Psoas muscle (tissue), 8 donors: ENCODE results near the gene THBS4. TPM values are rescaled to one million over a fixed set of nuclear protein-coding genes. Genes with fewer than 3 reads are reported as not detected.

ENCODE experiments used
- ATAC-seq, 4 donors: fragments of 200-7000 bp; cut with Tn5 transposase; one replicate each; pipeline ENCODE4 v1.9.1; 2020; ENCODE audit warnings: moderate library complexity in 3 of 4, mild to moderate bottlenecking in 2 of 4
- DNase-seq, 2 donors: peaks; one replicate each; pipeline ENCODE4 v3.0.0-alpha.2; 2020
- H3K27ac ChIP-seq: fragments of 200-600 bp; one replicate; pipeline ENCODE4 v1.8.0; 2022
- H3K27me3 ChIP-seq, 3 donors: fragments of 200-600 bp in 1 of 3; one replicate each; pipeline versions ENCODE4 v1.6.1 to v1.8.0; 2013 to 2022; ENCODE audit warnings: low read length in 2 of 3, mild to moderate bottlenecking in 2 of 3, moderate library complexity in 1 of 3; ENCODE audit not compliant: insufficient read depth in 3 of 3
- H3K36me3 ChIP-seq, 2 donors: fragments of 200-600 bp in 1 of 2; one replicate each; pipeline versions ENCODE4 v1.6.1 to v1.8.0; 2013 to 2022; ENCODE audit warnings: low read depth in 1 of 2, mild to moderate bottlenecking in 1 of 2, moderate library complexity in 1 of 2; ENCODE audit not compliant: insufficient read depth in 1 of 2
- H3K4me1 ChIP-seq: fragments of 200-600 bp; one replicate; pipeline ENCODE4 v1.8.0; 2022
- H3K4me3 ChIP-seq: fragments of 200-600 bp; one replicate; pipeline ENCODE4 v1.8.0; 2022; ENCODE audit warnings: mild to moderate bottlenecking
- H3K9me3 ChIP-seq: fragments of 200-600 bp; one replicate; pipeline ENCODE4 v1.8.0; 2022
- WGBS, 3 donors: extraction: QIAGEN DNeasy Blood & Tissue Kit; methylation state at CpG; one replicate each; pipeline versions ENCODE4 v1.1.6 to v1.1.7; 2013; 5-methylcytosine and 5-hydroxymethylcytosine counted together
- intact Hi-C, 2 donors: fragments of 100-400 bp; cut with DNase I; formaldehyde crosslinking; loops; one replicate each; pipeline versions ENCODE4 v1.11.0 to v1.14.2; 2022
- polyA plus RNA-seq, 3 donors: library from polyadenylated mRNA; stranded (reverse); fragments of 200-250 nt; gene quantifications; one replicate each; pipeline ENCODE4 v1.2.3, GENCODE V29; 2013
- total RNA-seq, 4 donors: library from RNA; stranded (reverse); fragmentation: NEBNext Ultra II Directional in 2 of 4; extraction: Animal tissue kit (Norgen Biotek cat#: 25700) in 2 of 4; gene quantifications; one replicate each; pipeline versions ENCODE4 v1.2.1 to v1.2.4, GENCODE V29; 2021 to 2023
- TF ChIP-seq, protein P1 (sequence below): fragments of 200-600 bp; IDR thresholded peaks from one replicate; pipeline ENCODE4 v1.8.0; 2022; ENCODE audit warnings: antibody characterized with exemption
- donor health status: healthy with polysubstance abuse.
- donor health status: DM: no; HTN: no; CAD: no; lungs with moderate emphysema.
- donor health status: Bipolar disorder and iron deficiency.
- donor health status: healthy.
- donor health status: DM: yes; HTN: yes; CAD: no.
- donor health status: DM: no; HTN: no; CAD: no.
- donor health status: DM: no; HTN: no; CAD: no.
- donor health status: DM: yes; HTN: yes; CAD: no.

The THBS4 gene
- total and polyA plus RNA-seq, 7 donors: 18.6 to 252 (median 49.0) TPM

DNA sequence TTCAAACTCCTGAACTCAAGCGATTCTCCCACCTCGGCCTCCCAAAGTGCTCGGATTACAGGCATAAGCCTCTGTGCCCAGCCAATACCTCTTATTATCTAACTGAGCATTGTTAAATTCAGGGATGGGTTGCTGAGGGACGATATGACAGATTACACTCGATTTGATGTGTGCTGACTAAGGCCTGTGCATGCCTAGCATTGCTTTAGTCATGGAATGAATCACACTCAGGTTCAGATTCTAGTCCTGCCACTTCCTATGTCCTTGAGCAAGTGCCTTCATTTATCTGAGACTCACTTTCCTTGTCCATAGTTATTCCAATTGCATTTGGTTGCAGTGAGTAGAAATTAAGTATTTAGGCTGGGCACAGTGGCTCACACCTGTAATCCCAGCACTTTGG lies 19.5 kb downstream of the THBS4 start:
- intact Hi-C loops: no loop called here
- TF ChIP-seq, protein P1, sequence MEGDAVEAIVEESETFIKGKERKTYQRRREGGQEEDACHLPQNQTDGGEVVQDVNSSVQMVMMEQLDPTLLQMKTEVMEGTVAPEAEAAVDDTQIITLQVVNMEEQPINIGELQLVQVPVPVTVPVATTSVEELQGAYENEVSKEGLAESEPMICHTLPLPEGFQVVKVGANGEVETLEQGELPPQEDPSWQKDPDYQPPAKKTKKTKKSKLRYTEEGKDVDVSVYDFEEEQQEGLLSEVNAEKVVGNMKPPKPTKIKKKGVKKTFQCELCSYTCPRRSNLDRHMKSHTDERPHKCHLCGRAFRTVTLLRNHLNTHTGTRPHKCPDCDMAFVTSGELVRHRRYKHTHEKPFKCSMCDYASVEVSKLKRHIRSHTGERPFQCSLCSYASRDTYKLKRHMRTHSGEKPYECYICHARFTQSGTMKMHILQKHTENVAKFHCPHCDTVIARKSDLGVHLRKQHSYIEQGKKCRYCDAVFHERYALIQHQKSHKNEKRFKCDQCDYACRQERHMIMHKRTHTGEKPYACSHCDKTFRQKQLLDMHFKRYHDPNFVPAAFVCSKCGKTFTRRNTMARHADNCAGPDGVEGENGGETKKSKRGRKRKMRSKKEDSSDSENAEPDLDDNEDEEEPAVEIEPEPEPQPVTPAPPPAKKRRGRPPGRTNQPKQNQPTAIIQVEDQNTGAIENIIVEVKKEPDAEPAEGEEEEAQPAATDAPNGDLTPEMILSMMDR: no peak
- Histone ChIP-seq H3K27me3 (no peaks in the 10 kb centered on the region), H3K36me3 (no peaks in the 10 kb centered on the region), H3K4me1 (no peaks in the 10 kb centered on the region), H3K27ac (no peak overlapping the region), H3K9me3 (no peaks in the 10 kb centered on the region), H3K4me3 (no peak overlapping the region)
- ATAC-seq (no peak), DNase-seq (no peak)
- WGBS, 3 donors: 86 to 92% (median 90%) methylated on average over 5 of the region's 5 CpGs

GRCh38 chr5:80055491-80056170 lies 20.5 kb downstream of the THBS4 start:
- no peaks in the 10 kb centered on the region for H3K4me1 ChIP-seq
- ATAC-seq: no peak
- intact Hi-C loops: no loop called here
- no peak overlapping the region for H3K4me3 ChIP-seq
- no peak overlapping the region for H3K27ac ChIP-seq
- H3K27me3 ChIP-seq: no peaks in the 10 kb centered on the region
- DNase-seq: no peak
- no peaks in the 10 kb centered on the region for H3K36me3 ChIP-seq
- 67 to 71% (median 70%) methylated on average over 11 of the region's 11 CpGs for WGBS, 3 donors
- TF ChIP-seq, protein P1: no peak
- no peaks in the 10 kb centered on the region for H3K9me3 ChIP-seq

DNA sequence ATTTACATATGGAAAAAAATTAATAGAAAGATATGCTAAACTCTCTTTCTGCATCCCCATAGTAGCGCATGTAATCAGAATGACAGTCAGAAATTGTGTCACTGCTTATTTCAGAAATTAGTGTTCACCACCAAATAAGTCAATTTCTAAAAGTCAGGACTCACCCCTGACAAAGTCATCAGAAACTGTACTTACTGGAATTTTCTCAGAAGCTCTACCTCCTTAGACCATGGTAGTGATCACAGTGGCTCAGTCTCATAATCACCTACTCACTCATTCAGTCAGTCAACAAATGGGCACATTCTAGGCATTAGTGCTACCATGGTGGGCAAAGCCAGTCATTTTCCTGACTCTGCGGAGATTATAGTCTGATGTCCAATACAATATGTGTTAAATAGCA lies 22.0 kb downstream of the THBS4 start:
- ATAC-seq: no peak
- Histone ChIP-seq H3K4me3 (no peak overlapping the region), H3K4me1 (no peaks in the 10 kb centered on the region), H3K27ac (no peak overlapping the region), H3K36me3 (no peaks in the 10 kb centered on the region), H3K27me3 (no peaks in the 10 kb centered on the region), H3K9me3 (no peaks in the 10 kb centered on the region)
- WGBS, 3 donors: 96 to 100% (median 97%) methylated on average over 2 of the region's 2 CpGs
- TF ChIP-seq, protein P1: no peak
- no peak for DNase-seq
- intact Hi-C loops: no loop called here

GRCh38 chr5:80057921-80058320 lies 22.8 kb downstream of the THBS4 start:
- TF ChIP-seq, protein P1: no peak
- DNase-seq (no peak), ATAC-seq (no peak)
- no peaks in the 10 kb centered on the region for H3K27me3 ChIP-seq
- no peak overlapping the region for H3K4me3 ChIP-seq
- no peaks in the 10 kb centered on the region for H3K36me3 ChIP-seq
- H3K9me3 ChIP-seq: no peaks in the 10 kb centered on the region
- no peaks in the 10 kb centered on the region for H3K4me1 ChIP-seq
- WGBS, 3 donors: 60 to 74% (median 72%) methylated on average over 2 of the region's 2 CpGs
- no peak overlapping the region for H3K27ac ChIP-seq
- intact Hi-C loops: no loop called here
